ENCODE data around the gene USF1. TPM values are rescaled to one million over a fixed set of nuclear protein-coding genes. Genes with fewer than 3 reads are reported as not detected.

Gene USF1
- total RNA-seq, 1 donor from 2014 or later: 57.2 TPM

DNA sequence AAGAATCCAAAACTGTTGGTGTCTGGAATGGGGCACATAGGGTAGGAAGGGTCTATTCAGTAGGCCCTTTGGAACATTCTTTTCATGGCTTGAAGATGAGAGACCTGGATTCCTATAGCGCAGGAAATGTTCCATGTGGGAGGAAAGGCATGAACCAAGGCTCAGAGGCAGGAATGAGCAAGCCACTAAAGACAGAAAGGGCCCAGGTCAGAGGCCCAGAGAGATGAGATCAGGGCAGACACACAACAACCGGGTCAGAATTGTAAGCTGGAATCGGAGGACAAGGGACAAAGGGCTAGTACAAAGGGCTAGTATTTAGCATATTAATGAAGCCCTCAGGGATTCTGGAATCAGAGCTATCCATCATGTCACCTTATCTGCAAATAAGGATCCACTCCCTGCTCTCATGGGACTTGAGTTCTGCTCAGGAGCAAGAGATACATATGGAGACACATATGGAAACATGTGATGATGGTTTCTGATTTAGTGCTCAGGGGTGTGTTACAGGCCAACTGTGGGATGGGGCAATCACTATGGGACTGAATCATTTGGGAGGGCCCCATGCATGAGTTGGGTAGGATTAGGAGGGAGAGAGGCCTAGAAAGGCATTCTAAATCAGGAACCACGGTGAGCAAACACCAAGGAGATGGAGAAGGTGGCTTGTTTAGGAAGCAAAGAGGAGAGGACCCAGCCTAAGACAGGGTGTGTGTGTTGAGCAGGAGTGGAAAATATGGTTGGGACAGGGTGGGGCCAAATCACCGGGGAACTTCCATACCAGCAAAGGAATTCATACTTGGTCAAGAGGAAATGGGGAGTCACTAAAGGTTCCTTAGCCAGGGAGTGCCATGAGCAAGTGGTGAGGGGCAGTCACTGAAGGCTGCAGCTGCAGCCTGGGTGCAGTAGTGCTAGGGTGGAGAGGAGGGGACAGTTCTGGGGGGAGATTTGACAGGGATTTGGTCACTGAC, 34.9 kb upstream of the USF1 start:
- peaks cover 7% of the 10 kb centered on the region for H3K4me1 Mint-ChIP-seq (ENCODE audit: unreplicated experiment)
- H3K4me3 Mint-ChIP-seq (ENCODE audit: unreplicated experiment): no peak overlapping the region
- TF ChIP-seq, protein P1, sequence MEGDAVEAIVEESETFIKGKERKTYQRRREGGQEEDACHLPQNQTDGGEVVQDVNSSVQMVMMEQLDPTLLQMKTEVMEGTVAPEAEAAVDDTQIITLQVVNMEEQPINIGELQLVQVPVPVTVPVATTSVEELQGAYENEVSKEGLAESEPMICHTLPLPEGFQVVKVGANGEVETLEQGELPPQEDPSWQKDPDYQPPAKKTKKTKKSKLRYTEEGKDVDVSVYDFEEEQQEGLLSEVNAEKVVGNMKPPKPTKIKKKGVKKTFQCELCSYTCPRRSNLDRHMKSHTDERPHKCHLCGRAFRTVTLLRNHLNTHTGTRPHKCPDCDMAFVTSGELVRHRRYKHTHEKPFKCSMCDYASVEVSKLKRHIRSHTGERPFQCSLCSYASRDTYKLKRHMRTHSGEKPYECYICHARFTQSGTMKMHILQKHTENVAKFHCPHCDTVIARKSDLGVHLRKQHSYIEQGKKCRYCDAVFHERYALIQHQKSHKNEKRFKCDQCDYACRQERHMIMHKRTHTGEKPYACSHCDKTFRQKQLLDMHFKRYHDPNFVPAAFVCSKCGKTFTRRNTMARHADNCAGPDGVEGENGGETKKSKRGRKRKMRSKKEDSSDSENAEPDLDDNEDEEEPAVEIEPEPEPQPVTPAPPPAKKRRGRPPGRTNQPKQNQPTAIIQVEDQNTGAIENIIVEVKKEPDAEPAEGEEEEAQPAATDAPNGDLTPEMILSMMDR (IDR thresholded peaks at IDR 0.05): no peak
- no peaks in the 10 kb centered on the region for H3K9me3 Mint-ChIP-seq (ENCODE audit: unreplicated experiment)
- H3K27me3 Mint-ChIP-seq (ENCODE audit: unreplicated experiment): no peaks in the 10 kb centered on the region
- H3K36me3 Mint-ChIP-seq (ENCODE audit: unreplicated experiment): no peaks in the 10 kb centered on the region
- no peak for DNase-seq (ENCODE audit: extremely low spot score, unreplicated experiment)
- no peak overlapping the region for H3K27ac Mint-ChIP-seq (ENCODE audit: unreplicated experiment)

DNA sequence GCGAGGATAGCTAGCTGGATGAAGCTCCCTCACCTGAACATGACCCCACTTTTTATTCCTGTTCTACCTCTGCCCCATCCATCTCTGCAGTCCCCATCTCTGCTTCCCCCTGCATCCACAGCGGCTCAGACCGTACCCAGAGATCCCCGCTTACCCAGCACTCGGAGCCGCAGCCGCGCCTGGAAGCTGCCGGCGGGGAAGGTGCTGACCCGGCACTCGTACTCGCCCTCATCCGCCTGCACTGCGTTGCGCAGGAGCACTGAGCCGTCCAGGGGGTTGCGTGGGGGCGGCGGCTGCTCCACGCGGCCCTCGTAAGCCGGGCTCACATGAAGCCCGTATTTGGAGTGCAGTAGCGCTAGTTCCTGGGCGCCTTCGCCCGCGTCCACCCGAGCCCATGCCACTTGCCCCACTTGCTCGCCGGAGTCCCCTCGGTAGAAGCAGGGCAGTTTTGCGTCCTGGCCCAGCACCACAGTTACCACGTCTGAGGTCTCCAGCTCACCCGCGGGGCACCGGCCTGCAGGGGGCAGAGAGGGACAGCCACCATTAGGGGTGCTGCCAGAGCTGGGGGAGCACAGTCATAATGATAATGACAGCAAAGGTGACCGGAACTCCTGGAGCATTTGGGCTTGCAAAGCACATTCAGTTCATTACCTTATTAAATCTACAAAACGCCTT, 33.8 kb upstream of the USF1 start:
- H3K27ac Mint-ChIP-seq (ENCODE audit: unreplicated experiment): no peak overlapping the region

DNA sequence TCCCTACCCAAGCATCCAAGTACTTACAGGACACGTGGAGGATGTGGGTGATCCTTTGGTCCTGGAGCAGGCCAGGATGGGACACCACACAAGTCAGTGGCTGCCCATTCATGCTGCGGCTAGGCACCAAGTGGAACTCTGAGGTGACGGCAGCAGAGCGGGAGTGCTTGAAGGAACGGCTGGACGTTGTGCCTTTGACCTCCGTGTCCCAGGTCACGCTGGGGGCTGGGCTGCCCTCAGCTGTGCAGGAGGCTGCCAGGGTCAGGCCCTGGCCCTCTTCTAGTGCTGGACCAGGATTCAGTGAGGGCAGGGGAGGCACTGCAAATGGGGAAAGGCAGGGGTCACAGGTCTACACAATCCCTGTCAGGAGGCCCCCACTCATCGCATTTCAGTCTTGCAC, 31.6 kb upstream of the USF1 start:
- no peak overlapping the region for H3K27ac Mint-ChIP-seq (ENCODE audit: unreplicated experiment)
- H3K4me3 Mint-ChIP-seq (ENCODE audit: unreplicated experiment): no peak overlapping the region
- H3K4me1 Mint-ChIP-seq (ENCODE audit: unreplicated experiment): no peaks in the 10 kb centered on the region
- no peaks in the 10 kb centered on the region for H3K36me3 Mint-ChIP-seq (ENCODE audit: unreplicated experiment)
- TF ChIP-seq, protein P1 (IDR thresholded peaks at IDR 0.05): no peak
- H3K9me3 Mint-ChIP-seq (ENCODE audit: unreplicated experiment): no peaks in the 10 kb centered on the region
- H3K27me3 Mint-ChIP-seq (ENCODE audit: unreplicated experiment): no peaks in the 10 kb centered on the region
- no peak for DNase-seq (ENCODE audit: extremely low spot score, unreplicated experiment)

More for the DNA sequence above, 33.8 kb upstream of the USF1 start:
- no peak for DNase-seq (ENCODE audit: extremely low spot score, unreplicated experiment)
- Mint-ChIP-seq H3K36me3 (ENCODE audit: unreplicated experiment) (no peaks in the 10 kb centered on the region), H3K4me1 (ENCODE audit: unreplicated experiment) (peaks cover 7% of the 10 kb centered on the region), H3K4me3 (ENCODE audit: unreplicated experiment) (no peak overlapping the region), H3K9me3 (ENCODE audit: unreplicated experiment) (no peaks in the 10 kb centered on the region), H3K27me3 (ENCODE audit: unreplicated experiment) (no peaks in the 10 kb centered on the region)
- TF ChIP-seq, protein P1 (IDR thresholded peaks at IDR 0.05): no peak

DNA sequence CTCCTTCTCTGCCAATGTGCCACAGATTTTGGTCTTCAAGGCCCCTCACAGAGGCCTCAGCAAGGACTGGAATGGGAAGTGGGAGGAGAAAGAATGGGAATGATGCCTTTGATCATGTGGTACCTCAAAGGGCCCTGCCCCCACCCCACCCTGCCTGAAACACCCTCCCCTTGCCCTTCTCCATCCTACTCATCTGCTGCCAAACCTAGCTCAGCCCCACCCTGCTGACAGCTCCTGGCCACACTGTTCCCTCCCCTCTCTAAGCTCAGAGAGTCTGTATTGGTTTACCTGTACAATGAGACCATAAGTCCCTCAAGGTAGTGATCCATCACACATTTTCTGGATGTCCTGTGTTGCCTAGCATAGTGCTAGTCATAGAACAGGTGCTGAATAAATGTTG, 30.6 kb upstream of the USF1 start:
- Mint-ChIP-seq H3K36me3 (ENCODE audit: unreplicated experiment) (no peaks in the 10 kb centered on the region), H3K27me3 (ENCODE audit: unreplicated experiment) (no peaks in the 10 kb centered on the region), H3K9me3 (ENCODE audit: unreplicated experiment) (no peaks in the 10 kb centered on the region), H3K4me1 (ENCODE audit: unreplicated experiment) (no peaks in the 10 kb centered on the region), H3K27ac (ENCODE audit: unreplicated experiment) (no peak overlapping the region), H3K4me3 (ENCODE audit: unreplicated experiment) (no peak overlapping the region)
- TF ChIP-seq, protein P1 (IDR thresholded peaks at IDR 0.05): no peak
- no peak for DNase-seq (ENCODE audit: extremely low spot score, unreplicated experiment)

Data from osteocyte (in vitro differentiated cells).